Measurements from ENCODE around the gene PRKCA.

Gene PRKCA

GRCh38 chr17:66585472-66585871, 283.1 kb downstream of the PRKCA start:
- Histone ChIP-seq H2BK5ac (ENCODE audit: low read depth, low read length, poor library complexity) (no peak overlapping the region), H3K4me1 (ENCODE audit: control insufficient read depth in 1 of 2, insufficient read depth in 2 of 2, low read length in 2 of 2) (peaks cover 0 to 2% of the 10 kb centered on the region in 2 experiments), H3K79me2 (ENCODE audit: control insufficient read depth, insufficient read depth, low read length, poor library complexity) (no peaks in the 10 kb centered on the region), H4K91ac (ENCODE audit: low read depth, low read length) (no peak overlapping the region), H3K27ac (ENCODE audit: low read depth, low read length) (no peak overlapping the region), H2AFZ (ENCODE audit: insufficient read depth, low read length, poor library complexity) (no peak overlapping the region), H3K23ac (ENCODE audit: low read length) (no peak overlapping the region), H3K14ac (ENCODE audit: low read length) (no peak overlapping the region), H3K4ac (ENCODE audit: low read depth, low read length) (no peak overlapping the region), H2BK120ac (ENCODE audit: insufficient read depth, low read length, poor library complexity) (no peak overlapping the region), H3K4me3 (ENCODE audit: low read depth, low read length) (no peak overlapping the region), H2BK12ac (ENCODE audit: low read length) (no peak overlapping the region), H3K36me3 (ENCODE audit: control insufficient read depth in 1 of 2, insufficient read depth in 2 of 2, low read length in 2 of 2) (no peaks in the 10 kb centered on the region), H3K4me2 (ENCODE audit: low read length) (no peak overlapping the region), H3K18ac (ENCODE audit: low read length) (no peak overlapping the region), H3K9me3 (ENCODE audit: insufficient read depth, low read depth, low read length) (no peaks in the 10 kb centered on the region), H3K79me1 (ENCODE audit: low read length) (no peaks in the 10 kb centered on the region), H3K27me3 (ENCODE audit: insufficient read depth, low read length) (no peaks in the 10 kb centered on the region), H2AK5ac (ENCODE audit: low read length) (no peak overlapping the region), H4K12ac (ENCODE audit: low read depth, low read length) (no peak overlapping the region), H4K8ac (ENCODE audit: low read depth, low read length) (no peak overlapping the region), H3K9ac (ENCODE audit: low read length) (no peak overlapping the region)
- no peak for DNase-seq
- no CpG with 5 or more reads among the region's 5 CpGs for WGBS (ENCODE audit: extremely low coverage, insufficient coverage, insufficient read length)

- Histone ChIP-seq H3K23ac (ENCODE audit: low read length) (no peak overlapping the region), H4K91ac (ENCODE audit: low read depth, low read length) (no peak overlapping the region), H3K4me3 (ENCODE audit: low read depth, low read length) (no peak overlapping the region), H3K9me3 (ENCODE audit: insufficient read depth, low read depth, low read length) (no peaks in the 10 kb centered on the region), H3K4ac (ENCODE audit: low read depth, low read length) (no peak overlapping the region), H3K4me1 (ENCODE audit: control insufficient read depth in 1 of 2, insufficient read depth in 2 of 2, low read length in 2 of 2) (no peaks in the 10 kb centered on the region), H3K27ac (ENCODE audit: low read depth, low read length) (no peak overlapping the region), H2BK120ac (ENCODE audit: insufficient read depth, low read length, poor library complexity) (no peak overlapping the region), H2BK5ac (ENCODE audit: low read depth, low read length, poor library complexity) (no peak overlapping the region), H4K8ac (ENCODE audit: low read depth, low read length) (no peak overlapping the region), H2BK12ac (ENCODE audit: low read length) (no peak overlapping the region), H4K12ac (ENCODE audit: low read depth, low read length) (no peak overlapping the region), H3K36me3 (ENCODE audit: control insufficient read depth in 1 of 2, insufficient read depth in 2 of 2, low read length in 2 of 2) (no peaks in the 10 kb centered on the region), H3K4me2 (ENCODE audit: low read length) (no peak overlapping the region), H3K79me2 (ENCODE audit: control insufficient read depth, insufficient read depth, low read length, poor library complexity) (no peaks in the 10 kb centered on the region), H2AFZ (ENCODE audit: insufficient read depth, low read length, poor library complexity) (no peak overlapping the region), H3K14ac (ENCODE audit: low read length) (no peak overlapping the region), H3K18ac (ENCODE audit: low read length) (no peak overlapping the region), H3K9ac (ENCODE audit: low read length) (no peak overlapping the region), H2AK5ac (ENCODE audit: low read length) (no peak overlapping the region), H3K79me1 (ENCODE audit: low read length) (no peaks in the 10 kb centered on the region), H3K27me3 (ENCODE audit: insufficient read depth, low read length) (no peaks in the 10 kb centered on the region)
- no peak for DNase-seq
- no CpG with 5 or more reads among the region's 7 CpGs for WGBS (ENCODE audit: extremely low coverage, insufficient coverage, insufficient read length)
These were observed 287.5 kb downstream of the PRKCA start for GRCh38 chr17:66589892-66590291.

- no peak overlapping the region for H2AFZ ChIP-seq (ENCODE audit: insufficient read depth, low read length, poor library complexity)
- H3K36me3 ChIP-seq (ENCODE audit: control insufficient read depth in 1 of 2, insufficient read depth in 2 of 2, low read length in 2 of 2), result no peaks in the 10 kb centered on the region
- no peak overlapping the region for H2BK120ac ChIP-seq (ENCODE audit: insufficient read depth, low read length, poor library complexity)
- H2BK5ac ChIP-seq (ENCODE audit: low read depth, low read length, poor library complexity), result no peak overlapping the region
- no peak overlapping the region for H4K12ac ChIP-seq (ENCODE audit: low read depth, low read length)
- H3K4me1 ChIP-seq (ENCODE audit: control insufficient read depth in 1 of 2, insufficient read depth in 2 of 2, low read length in 2 of 2), result no peaks in the 10 kb centered on the region
- H3K9me3 ChIP-seq (ENCODE audit: insufficient read depth, low read depth, low read length), result no peaks in the 10 kb centered on the region
- no peak overlapping the region for H3K9ac ChIP-seq (ENCODE audit: low read length)
- no peak overlapping the region for H4K8ac ChIP-seq (ENCODE audit: low read depth, low read length)
- H3K18ac ChIP-seq (ENCODE audit: low read length), result no peak overlapping the region
- H3K14ac ChIP-seq (ENCODE audit: low read length), result no peak overlapping the region
- H4K91ac ChIP-seq (ENCODE audit: low read depth, low read length), result no peak overlapping the region
- H3K4ac ChIP-seq (ENCODE audit: low read depth, low read length), result no peak overlapping the region
- H3K79me2 ChIP-seq (ENCODE audit: control insufficient read depth, insufficient read depth, low read length, poor library complexity), result no peaks in the 10 kb centered on the region
- no peak overlapping the region for H3K4me3 ChIP-seq (ENCODE audit: low read depth, low read length)
- no peaks in the 10 kb centered on the region for H3K27me3 ChIP-seq (ENCODE audit: insufficient read depth, low read length)
- no peak overlapping the region for H3K23ac ChIP-seq (ENCODE audit: low read length)
- no peaks in the 10 kb centered on the region for H3K79me1 ChIP-seq (ENCODE audit: low read length)
- H2BK12ac ChIP-seq (ENCODE audit: low read length), result no peak overlapping the region
- WGBS (ENCODE audit: extremely low coverage, insufficient coverage, insufficient read length), result no CpG with 5 or more reads among the region's 2 CpGs
- no peak overlapping the region for H3K4me2 ChIP-seq (ENCODE audit: low read length)
- no peak overlapping the region for H2AK5ac ChIP-seq (ENCODE audit: low read length)
- H3K27ac ChIP-seq (ENCODE audit: low read depth, low read length), result no peak overlapping the region
- no peak for DNase-seq
These were observed 290.7 kb downstream of the PRKCA start for GRCh38 chr17:66593116-66593515.

GRCh38 chr17:66595893-66596292, 293.5 kb downstream of the PRKCA start:
- no peak overlapping the region for H2AFZ ChIP-seq (ENCODE audit: insufficient read depth, low read length, poor library complexity)
- no peaks in the 10 kb centered on the region for H3K4me1 ChIP-seq (ENCODE audit: control insufficient read depth in 1 of 2, insufficient read depth in 2 of 2, low read length in 2 of 2)
- H3K23ac ChIP-seq (ENCODE audit: low read length), result no peak overlapping the region
- no peaks in the 10 kb centered on the region for H3K27me3 ChIP-seq (ENCODE audit: insufficient read depth, low read length)
- WGBS (ENCODE audit: extremely low coverage, insufficient coverage, insufficient read length), result no CpG with 5 or more reads among the region's 12 CpGs
- no peak overlapping the region for H4K12ac ChIP-seq (ENCODE audit: low read depth, low read length)
- no peaks in the 10 kb centered on the region for H3K36me3 ChIP-seq (ENCODE audit: control insufficient read depth in 1 of 2, insufficient read depth in 2 of 2, low read length in 2 of 2)
- no peak overlapping the region for H2BK5ac ChIP-seq (ENCODE audit: low read depth, low read length, poor library complexity)
- H3K27ac ChIP-seq (ENCODE audit: low read depth, low read length), result no peak overlapping the region
- no peaks in the 10 kb centered on the region for H3K79me1 ChIP-seq (ENCODE audit: low read length)
- no peak overlapping the region for H3K9ac ChIP-seq (ENCODE audit: low read length)
- H3K18ac ChIP-seq (ENCODE audit: low read length), result no peak overlapping the region
- DNase-seq, result no peak
- no peak overlapping the region for H3K4ac ChIP-seq (ENCODE audit: low read depth, low read length)
- no peak overlapping the region for H4K91ac ChIP-seq (ENCODE audit: low read depth, low read length)
- H2BK120ac ChIP-seq (ENCODE audit: insufficient read depth, low read length, poor library complexity), result no peak overlapping the region
- H3K9me3 ChIP-seq (ENCODE audit: insufficient read depth, low read depth, low read length), result no peaks in the 10 kb centered on the region
- no peak overlapping the region for H2AK5ac ChIP-seq (ENCODE audit: low read length)
- H2BK12ac ChIP-seq (ENCODE audit: low read length), result no peak overlapping the region
- no peak overlapping the region for H3K4me2 ChIP-seq (ENCODE audit: low read length)
- H3K14ac ChIP-seq (ENCODE audit: low read length), result no peak overlapping the region
- H3K4me3 ChIP-seq (ENCODE audit: low read depth, low read length), result no peak overlapping the region
- H4K8ac ChIP-seq (ENCODE audit: low read depth, low read length), result no peak overlapping the region
- H3K79me2 ChIP-seq (ENCODE audit: control insufficient read depth, insufficient read depth, low read length, poor library complexity), result no peaks in the 10 kb centered on the region

Data from trophoblast cell (in vitro differentiated cells and primary cell).